Stimulated activated CD4-positive, alpha-beta T cell treated with anti-CD3 and anti-CD28 coated beads, Interleukin-12 subunit alpha, Interleukin-12 subunit beta, amount 100 ng/mL, for 4 hours (primary cell): ENCODE measurements around the gene WFDC10B.
"Not testable (repeated sequence)": the region's sequence is repeated elsewhere in the genome, so short reads cannot be mapped to it uniquely, and the experiment has no call there.

Experiments
- DNase-seq: peaks from one replicate; pipeline ENCODE4 v3.0.0-alpha.2; 2020

WFDC10B gene

GRCh38 chr20:45704969-45705637 lies at the start of gene WFDC10B:
WFDC10B (minus strand) TSS chr20:45705019; CDS start chr20:45685992, 19,027 bp downstream.
- no peak for DNase-seq

- DNase-seq, result no peak
Observed at GRCh38 chr20:45752746-45753145, 47.9 kb upstream of the WFDC10B start.

- no peak for DNase-seq
Observed at GRCh38 chr20:45751721-45752120, 46.9 kb upstream of the WFDC10B start.

GRCh38 chr20:45745015-45745414 lies 40.2 kb upstream of the WFDC10B start:
- no peak for DNase-seq

GRCh38 chr20:45742596-45742995 lies 37.8 kb upstream of the WFDC10B start:
- DNase-seq, result no peak

GRCh38 chr20:45735988-45736387 lies 31.2 kb upstream of the WFDC10B start:
- DNase-seq, result no peak

GRCh38 chr20:45735552-45735951 lies 30.7 kb upstream of the WFDC10B start:
- DNase-seq, result no peak

GRCh38 chr20:45732199-45732598 lies 27.4 kb upstream of the WFDC10B start:
- DNase-seq, result no peak

- DNase-seq, result no peak
Observed at GRCh38 chr20:45727044-45727443, 22.2 kb upstream of the WFDC10B start.

GRCh38 chr20:45725134-45725533 lies 20.3 kb upstream of the WFDC10B start:
- DNase-seq, result no peak

- DNase-seq, result no peak
Observed at GRCh38 chr20:45722047-45722446, 17.2 kb upstream of the WFDC10B start, which contains the start of gene SPINT4. SPINT4 (plus strand) TSS chr20:45722347; CDS start chr20:45722368, 21 bp downstream.

- not testable (repeated sequence) for DNase-seq
Observed at GRCh38 chr20:45716141-45716688, 11.4 kb upstream of the WFDC10B start.

GRCh38 chr20:45701873-45702272 lies 2.9 kb downstream of the WFDC10B start, which contains the start of gene WFDC13:
WFDC13 (plus strand) TSS chr20:45702038; CDS start chr20:45702124, 86 bp downstream.
- no peak for DNase-seq

GRCh38 chr20:45701104-45701503 lies 3.7 kb downstream of the WFDC10B start:
- DNase-seq, result no peak

- no peak for DNase-seq
Observed at GRCh38 chr20:45695496-45695895, 9.3 kb downstream of the WFDC10B start.

GRCh38 chr20:45693346-45693745 lies 11.5 kb downstream of the WFDC10B start:
- DNase-seq, result not testable (repeated sequence)

GRCh38 chr20:45685896-45686295 lies 18.9 kb downstream of the WFDC10B start:
- DNase-seq, result no peak

- no peak for DNase-seq
Observed at GRCh38 chr20:45679650-45680049, 25.2 kb downstream of the WFDC10B start.

- no peak for DNase-seq
Observed at GRCh38 chr20:45672765-45673164, 32.1 kb downstream of the WFDC10B start.

GRCh38 chr20:45670139-45670538 lies 34.7 kb downstream of the WFDC10B start, which contains the start of gene WFDC11:
WFDC11 (minus strand) TSS chr20:45670239; CDS start chr20:45650600, 19,639 bp downstream.
- DNase-seq, result no peak

- not testable (repeated sequence) for DNase-seq
Observed at GRCh38 chr20:45657038-45657437, 47.8 kb downstream of the WFDC10B start.

GRCh38 chr20:45651726-45652125 lies 53.1 kb downstream of the WFDC10B start:
- not testable (repeated sequence) for DNase-seq

GRCh38 chr20:45649312-45649863 lies 55.4 kb downstream of the WFDC10B start:
- DNase-seq, result no peak

GRCh38 chr20:45647441-45648050 lies 57.3 kb downstream of the WFDC10B start:
- DNase-seq, result no peak
